HG03439 (cell line): Measurements from ENCODE around the gene SPATS2L.

Source experiments
- ATAC-seq: cut with Tn5 transposase; IDR thresholded peaks from one replicate; pipeline ENCODE4 v1.9.1; 2021; ENCODE audit warnings: mild to moderate bottlenecking, moderate library complexity; ENCODE audit not compliant: unreplicated experiment

The SPATS2L gene

DNA sequence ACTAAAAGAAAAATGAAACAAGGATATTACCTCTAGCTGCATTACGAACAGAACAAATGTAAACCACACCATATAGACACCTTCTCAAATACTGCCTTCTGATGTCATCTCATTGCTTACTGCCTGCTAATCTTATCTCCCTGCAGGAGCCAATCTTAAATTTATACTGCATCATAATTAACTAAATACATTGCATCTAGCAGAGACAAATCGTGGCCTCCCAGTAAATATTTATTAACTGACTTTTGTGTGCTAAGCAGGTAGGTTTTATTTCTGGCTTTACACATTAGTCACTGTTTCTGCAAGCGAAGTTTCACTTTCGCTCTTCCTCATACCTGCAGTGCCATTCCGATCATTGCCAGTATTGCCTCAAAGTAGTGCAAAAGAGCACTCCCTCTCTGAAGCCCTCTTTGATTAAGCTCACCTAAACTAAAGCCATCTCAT is 67.5 kb downstream of the SPATS2L start:
- ATAC-seq: peak; percentile 99

DNA sequence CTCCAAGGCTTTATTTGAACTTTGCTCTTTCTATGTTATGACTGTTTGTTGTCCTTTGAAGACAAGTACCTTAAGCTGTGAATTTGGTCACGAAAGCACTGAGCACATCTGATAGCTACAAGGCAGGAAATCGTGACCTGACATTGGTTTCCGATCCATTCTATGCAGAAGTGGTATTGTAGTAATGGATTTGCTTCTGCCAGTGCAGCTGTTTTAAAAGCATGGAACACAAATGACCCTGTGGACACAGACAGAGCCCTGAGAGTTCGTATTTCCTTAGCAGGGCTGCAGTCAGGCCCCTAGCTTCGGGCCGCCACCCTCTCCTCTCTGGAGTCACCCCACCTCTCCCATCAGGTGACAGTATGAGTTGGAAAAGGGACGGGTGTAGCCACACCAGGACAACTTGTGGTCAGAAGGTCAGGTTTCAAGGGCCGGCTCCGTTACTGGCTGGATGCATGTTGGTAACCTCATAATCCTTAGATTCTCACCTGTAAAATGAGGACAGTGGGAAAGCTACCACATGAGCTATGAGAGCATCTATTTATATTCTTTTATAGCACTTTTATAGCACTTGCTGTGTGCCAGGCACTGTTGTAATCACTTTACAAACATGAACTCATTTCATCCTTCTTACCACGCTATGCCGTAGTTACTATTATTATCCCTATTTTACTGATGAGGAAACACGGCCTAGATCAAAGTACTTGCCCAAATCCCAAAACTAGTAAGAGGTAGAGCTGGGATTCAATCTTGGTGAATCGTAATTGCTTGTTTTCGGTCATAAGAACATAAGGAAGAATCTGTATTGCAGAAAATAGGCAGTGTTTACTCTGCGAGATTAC is 70.2 kb downstream of the SPATS2L start:
- no peak for ATAC-seq

DNA sequence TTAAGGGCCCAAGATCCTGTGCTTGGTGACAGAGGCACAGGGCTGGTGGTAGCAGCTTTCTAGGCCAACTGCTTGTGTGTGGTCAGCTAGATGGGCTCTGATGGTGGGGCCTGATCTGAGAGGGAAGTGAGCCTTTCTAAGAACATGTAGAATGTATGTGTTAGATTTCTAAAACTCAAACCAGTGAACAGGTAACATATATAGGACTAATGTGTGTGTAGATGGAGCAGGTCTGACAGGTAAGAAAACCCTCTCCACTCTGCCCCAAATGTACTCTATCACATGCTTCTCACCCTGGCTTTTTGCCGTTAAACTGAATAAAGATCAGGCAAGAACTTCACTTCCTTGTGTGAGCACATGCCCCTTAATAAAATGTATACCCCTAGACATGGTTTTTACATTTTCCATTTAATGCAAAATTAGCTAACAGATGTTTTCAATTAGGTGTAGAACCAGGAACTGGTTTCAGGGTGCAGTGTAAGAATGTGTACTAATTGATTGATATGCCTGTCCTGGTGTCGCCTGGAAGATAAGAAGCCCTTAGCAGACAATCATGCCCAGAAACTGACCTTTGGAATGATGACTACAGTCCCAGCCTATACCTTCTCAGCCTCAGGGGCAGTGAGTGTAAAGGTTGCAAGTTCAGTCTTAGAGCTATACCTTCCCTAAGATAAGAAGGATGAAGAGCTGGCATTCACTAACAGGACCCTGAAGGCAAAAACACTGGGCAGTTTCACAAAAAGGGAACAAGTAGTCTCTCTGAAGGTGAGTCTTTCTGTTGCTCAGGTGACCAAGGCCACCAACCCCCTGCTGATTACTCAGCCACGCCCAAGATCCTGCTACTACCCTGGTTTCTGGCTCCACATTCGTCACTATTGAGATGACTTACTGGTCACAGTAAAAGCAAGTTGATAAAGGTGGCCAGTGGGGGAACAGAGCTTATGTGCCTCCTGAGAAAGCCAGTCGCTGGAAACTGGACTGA is 71.2 kb downstream of the SPATS2L start:
- ATAC-seq: no peak

DNA sequence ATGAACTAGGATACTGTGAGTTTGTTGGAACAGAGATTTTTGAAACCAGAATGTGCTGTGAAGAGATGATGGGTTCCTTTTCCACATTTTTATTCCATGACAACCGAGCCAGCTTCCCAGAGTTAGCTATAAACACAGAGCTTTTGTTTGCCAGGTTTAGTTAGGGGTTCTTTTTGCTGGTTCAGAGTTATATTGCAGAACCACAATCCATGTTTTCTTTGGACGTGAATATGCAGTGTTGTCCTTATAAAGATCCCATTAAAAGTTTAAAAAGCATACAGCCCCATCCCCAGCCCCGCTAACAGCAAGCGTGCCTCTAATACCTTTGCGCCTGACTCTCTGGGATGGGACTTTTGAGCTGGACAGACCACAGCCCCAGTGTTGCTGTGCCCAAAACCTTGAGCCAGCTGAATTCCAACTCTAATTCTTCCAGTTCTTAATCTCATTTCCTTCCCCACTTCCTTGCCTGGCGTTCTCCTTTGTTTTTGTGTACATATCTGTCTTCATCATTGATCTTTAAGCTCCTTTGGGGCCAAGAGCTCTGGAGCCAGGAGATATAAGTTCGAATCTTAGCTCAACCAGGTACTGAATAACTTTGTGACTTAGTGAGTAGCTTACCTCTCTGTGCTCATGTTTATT is 72.3 kb downstream of the SPATS2L start:
- no peak for ATAC-seq

DNA sequence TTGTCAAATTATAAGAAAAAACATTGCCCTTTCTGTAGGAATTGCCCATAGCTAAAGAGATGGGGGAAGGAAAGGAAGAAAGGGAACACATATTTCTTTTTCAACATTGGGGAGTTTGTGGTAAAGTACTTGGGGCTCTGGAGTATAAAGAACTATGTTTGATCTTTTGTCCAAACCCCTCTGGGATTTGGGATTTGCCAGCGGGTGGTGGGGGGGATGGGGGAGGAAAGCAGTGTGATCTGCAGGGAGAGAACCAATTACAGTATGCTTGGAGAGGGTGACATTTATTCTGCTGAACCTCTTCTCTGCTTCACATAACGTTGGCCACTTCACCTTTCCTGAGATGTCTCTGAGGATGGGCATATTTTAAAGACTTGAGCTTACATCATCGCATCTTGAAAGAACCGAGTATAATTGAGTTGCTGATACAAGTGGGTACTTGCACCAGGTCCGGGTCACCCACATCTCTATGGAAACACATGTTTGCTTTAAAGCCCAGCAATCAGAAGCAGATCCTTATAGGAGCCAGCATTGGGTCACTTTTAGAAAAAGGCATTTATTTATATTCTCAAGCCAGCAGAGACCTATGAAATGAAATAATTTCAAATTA is 73.1 kb downstream of the SPATS2L start:
- ATAC-seq: no peak

DNA sequence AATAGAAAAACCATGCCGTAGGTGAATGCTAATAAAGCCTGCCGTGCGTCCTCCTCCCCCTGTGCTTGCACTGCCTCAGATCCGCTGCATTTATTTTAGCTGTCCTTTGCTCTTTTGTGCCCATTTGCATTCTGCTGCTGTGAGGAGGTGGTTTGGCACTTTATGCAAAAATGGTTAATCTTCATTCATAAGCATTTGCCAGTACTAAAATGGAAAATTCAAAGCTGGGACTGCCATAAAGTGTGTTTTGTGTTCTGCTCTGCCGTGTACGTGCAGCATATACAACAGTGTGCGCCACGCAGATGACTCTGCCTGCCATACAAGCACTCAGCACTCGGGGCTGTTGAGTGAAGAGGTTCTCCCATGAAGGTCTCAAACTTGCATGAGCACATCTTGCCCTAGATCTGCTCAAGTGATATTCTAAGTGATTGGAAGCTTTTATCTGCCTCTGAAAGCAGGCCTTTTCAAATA is 73.6 kb downstream of the SPATS2L start:
- no peak for ATAC-seq

DNA sequence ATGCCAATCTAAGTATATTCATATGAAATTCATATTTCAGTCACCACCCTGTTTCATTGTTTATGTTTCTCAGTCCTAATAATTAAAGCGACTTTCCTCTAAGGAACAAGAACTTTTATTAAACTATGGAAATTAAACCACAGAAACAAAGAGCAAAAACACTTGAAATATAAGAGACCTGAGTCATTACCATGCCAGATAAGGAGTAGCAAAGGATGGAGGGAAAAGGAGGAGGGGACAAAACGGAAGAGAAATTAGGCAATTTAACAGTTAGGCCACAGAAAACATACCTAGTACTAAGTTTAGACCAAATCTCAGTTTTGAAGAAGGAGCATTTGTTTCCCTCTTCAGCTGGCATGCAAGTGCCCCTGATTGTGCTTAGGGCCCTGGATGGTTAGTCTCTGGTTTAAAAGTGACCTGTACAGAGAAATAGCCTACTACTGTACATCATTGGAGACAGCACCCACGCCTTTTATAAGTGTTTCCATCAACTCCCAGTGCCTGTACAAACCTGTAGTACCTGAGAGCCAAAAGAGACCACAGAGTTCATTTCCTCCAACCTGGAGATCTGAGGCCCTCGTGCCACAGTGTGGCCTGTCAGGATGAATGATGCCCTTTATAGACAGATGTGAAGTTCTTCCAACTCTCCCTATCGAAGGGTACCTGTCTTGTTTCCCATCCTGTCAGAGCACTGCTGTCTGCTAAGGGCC is 74.5 kb downstream of the SPATS2L start:
- no peak for ATAC-seq

DNA sequence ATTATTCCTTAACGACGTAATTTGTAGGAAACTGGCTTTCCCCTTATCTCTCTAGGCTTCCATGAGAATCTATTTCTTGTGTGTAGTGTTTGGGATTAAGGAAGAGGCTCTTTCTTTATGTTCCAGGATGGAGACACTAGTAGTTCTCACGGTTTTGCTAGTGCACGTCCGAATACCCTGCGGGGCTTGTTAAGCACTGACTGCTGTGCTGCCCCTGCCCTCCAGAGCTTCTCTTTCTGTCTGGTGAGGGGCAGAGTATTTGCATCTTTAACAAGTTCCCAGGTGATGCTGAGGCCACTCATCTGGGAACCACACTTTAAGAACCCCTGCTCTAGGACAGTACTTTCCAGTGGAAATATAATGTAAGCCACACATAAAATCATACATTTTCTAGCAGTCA is 76.4 kb downstream of the SPATS2L start:
- no peak for ATAC-seq

DNA sequence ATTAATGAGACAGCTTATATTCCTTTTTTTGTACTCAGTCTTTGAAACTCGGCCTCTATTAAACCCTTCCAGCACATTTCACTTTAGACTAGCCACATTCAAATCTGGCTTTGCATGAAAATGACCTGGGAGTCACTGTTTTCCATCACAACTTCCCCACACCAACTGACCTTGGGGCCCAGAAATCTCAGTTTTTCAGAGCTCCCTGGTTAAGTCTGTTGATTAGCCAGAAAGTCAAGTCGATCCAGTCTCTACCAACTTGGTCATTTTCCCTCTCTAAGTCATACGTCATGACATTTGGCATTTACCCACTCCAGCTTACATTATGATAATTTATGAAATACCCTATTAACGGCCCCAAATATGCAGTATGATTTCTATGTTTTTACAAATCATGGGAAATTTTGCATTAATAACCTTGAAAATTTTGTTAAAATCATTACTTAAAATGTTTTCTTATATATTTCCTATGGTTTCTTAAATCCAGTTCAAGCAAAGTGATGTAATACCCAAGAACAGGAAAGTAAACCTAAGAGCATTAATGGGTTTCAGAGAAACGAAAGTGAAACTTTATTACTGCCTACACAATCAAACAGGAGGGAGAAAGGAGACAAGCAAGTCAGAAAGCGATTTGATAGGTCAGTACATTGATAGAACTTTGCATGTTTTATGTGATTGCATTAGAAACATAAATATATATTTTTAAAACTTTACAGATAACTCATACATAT is 77.1 kb downstream of the SPATS2L start:
- ATAC-seq: no peak

DNA sequence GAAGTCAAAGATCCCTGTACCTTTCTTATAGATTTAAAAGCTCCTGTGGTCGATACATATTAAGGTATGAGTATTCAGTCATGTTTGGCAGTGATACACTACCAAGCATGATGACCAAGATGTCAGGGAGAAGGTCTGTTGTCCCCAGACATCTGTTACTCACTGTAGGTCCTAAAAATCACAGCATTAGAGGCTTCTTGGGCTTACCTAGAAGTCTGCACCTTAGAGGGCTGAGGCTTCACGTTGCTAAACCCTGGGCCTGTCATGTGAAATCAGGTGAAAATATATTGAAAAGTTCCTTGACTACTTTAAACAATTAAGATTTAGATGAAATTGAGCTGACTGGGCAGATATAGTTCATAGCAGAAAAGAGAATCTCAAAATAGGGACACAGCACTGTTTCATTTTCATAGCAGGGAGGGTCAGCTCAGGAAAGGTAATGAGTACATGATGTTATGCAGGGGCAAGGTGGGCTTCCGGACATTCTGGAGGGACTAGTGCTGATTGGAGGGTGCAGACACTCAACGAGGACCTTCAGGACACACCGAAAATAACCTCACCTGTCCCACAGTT is 78.7 kb downstream of the SPATS2L start:
- no peak for ATAC-seq

DNA sequence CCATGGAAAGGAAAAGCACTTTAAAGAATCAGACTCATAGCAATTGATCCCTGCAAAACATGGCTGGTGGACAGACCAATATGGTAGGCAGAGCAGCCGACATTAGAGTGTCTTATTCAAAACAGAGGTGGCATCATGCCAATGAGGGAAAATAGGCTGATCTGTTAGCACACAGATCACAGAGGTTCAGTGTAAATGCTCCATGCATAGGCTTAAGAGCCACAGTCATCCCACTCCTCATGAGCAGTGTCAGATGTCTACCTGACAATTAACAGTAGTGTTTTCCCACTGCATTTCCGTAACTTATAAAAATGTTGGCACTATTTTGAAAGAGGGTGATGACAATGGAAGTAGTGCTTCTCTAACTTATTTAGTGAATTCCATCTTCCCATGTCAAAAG is 86.7 kb downstream of the SPATS2L start:
- no peak for ATAC-seq

DNA sequence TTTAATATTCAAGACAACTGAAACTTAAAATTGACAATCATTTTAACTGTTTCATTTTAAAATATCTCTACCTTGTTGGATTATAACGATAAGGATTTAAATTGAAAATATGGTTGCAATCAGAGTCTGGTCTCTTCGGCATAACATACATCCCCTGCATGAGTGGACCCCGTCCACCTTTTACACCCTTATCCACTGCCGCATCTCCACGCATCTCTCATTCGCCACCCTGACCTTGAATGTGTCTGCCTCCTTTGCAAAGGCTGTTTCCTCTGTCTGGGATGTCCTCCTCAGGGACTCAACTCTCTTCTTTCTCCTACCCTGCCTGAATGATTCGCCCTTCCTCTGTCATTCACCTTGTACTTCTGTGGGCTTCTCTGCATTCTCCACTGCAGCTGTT is 87.6 kb downstream of the SPATS2L start:
- no peak for ATAC-seq

DNA sequence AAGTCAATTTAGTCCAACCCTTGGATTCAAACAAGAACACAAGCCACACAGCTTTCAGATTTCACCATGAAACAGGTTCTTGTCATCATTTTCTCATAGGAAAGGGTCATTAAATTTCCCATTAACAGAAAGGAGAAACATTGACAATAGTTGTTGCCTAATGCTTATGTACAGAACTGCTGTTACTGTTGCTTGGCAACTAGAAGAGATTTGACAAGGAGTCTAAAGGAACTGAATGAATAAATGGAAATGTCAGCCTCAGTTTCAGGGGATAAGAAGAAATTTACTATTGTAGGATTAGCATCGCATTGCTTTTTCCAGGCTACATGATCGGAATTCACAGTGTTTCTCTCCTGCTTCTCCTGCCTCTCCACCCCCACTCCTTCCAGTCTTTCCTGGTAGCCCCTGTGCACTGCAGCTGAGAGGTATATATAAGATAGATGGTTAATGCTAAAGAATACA is 90.3 kb downstream of the SPATS2L start:
- ATAC-seq: no peak

DNA sequence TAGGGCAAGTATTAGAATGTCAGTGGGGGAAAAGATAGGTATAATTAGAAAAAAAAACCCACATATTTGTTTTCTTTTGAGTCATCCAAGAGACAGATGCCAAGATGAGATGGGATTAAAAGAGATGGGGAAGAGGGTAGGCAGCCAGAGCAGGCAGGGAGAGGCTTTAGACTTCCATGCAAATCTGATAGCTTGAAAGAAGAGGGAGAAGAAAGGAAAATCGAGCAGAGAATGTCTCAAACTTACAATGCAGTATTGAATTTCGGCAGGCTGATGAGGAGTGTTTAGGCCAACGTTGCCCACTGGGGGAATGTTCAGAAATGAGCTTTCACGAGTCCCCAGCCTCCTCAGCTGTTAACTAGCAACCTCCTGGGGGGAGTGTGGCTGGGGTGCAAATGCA is 91.3 kb downstream of the SPATS2L start:
- no peak for ATAC-seq

DNA sequence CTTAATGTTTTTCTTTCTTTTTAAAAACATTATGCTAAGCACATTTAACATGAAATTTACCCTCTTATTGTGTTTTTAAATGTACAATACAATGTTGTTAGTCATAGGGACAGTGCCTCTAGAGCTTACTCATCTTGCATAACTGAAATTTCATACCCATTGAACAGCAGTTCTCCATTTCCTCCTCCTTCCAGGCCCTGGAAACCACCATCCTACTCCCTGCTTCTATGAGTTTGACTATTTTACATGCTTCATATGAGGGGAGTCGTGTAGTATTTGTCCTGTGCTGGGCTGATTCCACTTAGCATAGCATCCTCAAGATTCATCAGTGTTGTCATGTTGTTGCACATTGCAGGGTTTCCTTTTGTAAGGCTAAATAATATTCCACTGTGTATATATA is 92.6 kb downstream of the SPATS2L start:
- no peak for ATAC-seq

DNA sequence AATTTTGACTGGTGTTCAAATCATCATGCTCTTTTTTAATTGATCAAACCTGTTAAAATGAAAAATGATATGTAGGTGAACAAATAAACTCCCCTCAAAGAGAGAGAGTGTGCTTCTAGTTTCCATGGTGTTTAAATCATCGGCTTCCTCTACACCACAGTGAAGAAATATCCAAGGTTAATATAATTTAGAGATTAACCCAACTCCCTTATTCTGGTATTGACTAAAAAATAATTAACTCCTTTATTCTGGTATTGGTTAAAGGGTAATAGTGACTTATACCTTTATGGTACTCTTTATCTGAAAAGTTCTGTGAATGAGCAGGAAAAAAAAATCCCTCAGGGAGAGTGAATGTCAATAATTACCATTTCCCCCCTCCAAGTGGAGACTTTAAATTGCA is 93.1 kb downstream of the SPATS2L start:
- no peak for ATAC-seq

DNA sequence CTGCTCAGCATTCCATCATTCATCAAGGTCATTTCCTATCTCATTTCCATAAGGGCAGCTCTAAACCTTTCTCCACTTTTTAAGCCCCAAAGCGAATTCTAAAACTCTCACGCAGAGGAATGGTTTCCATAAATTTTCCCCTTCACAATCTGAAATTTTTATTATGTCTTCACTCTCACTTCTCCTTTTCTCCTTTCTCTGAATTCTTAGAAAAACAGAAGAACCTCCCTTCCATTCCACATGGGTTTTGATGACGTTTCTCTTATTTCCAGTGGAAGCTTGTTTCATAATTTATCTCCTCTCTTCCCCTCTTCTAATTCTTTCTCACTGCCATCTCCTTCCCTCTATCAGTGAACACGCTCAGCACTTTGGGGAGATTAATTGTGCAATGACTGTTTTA is 97.3 kb downstream of the SPATS2L start:
- ATAC-seq: no peak

DNA sequence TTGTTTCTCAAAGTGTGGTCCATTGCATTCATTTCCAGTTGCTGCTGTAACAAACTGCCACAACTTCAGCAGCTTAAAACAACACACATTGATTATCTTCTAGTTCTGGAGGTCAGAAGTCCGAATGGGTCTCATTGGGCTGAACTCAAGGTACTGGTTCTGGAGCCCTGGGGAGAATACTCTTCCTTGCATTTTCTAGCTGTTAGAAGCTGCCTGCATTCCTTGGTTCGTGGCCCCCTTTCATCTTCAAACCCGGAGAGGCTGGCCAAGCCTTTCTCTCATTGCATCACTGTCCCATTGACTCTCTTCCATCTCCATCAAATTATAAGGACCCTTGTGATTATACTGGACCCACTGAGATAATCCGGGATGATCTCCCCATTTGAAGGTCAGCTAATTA is 98.1 kb downstream of the SPATS2L start:
- no peak for ATAC-seq
